ENCODE data around the gene AMPD3. TPM values are rescaled to one million over a fixed set of nuclear protein-coding genes. Genes with fewer than 3 reads are reported as not detected.

The AMPD3 gene
- total RNA-seq, 4 donors from 2014 or later: 8.7 to 15.2 (median 9.8) TPM

GRCh38 chr11:10447445-10447844 is 7.6 kb upstream of the AMPD3 start:
- TF ChIP-seq POLR2A (IDR thresholded peaks at IDR 0.05) (no peak), CTCF (IDR thresholded peaks at IDR 0.05) (no peak)
- Histone ChIP-seq H3K4me1 (peaks cover 9 to 29% (median 13%) of the 10 kb centered on the region in 3 donors), H3K27ac (no peak overlapping the region), H3K36me3 (no peaks in the 10 kb centered on the region), H3K4me3 (no peak overlapping the region), H3K27me3 (peaks cover 0 to 30% (median 0%) of the 10 kb centered on the region in 4 donors), H3K9me3 (no peaks in the 10 kb centered on the region)
- DNase-seq: no peak
- intact Hi-C loops (cut with DNase I): no loop called here
- WGBS, 2 donors: 88% methylated on average over 2 of the region's 2 CpGs

GRCh38 chr11:10450462-10451425 is 4.3 kb upstream of the AMPD3 start:
- no peak for DNase-seq
- WGBS, 2 donors: 9 to 23% methylated on average over 5 to 10 of the region's 94 CpGs
- TF ChIP-seq POLR2A (IDR thresholded peaks at IDR 0.05) (no peak), CTCF (IDR thresholded peaks at IDR 0.05) (peak; percentile 42 to 85 (median 67))
- intact Hi-C loops (cut with DNase I): no loop called here
- Histone ChIP-seq H3K27ac (peak overlapping the region; percentile 78 to 97 (median 84)), H3K4me1 (peaks cover 15 to 52% (median 31%) of the 10 kb centered on the region in 3 donors), H3K27me3 (peaks cover 0 to 34% (median 0%) of the 10 kb centered on the region in 4 donors), H3K4me3 (peak overlapping the region; percentile 54 to 78 (median 74)), H3K9me3 (no peaks in the 10 kb centered on the region), H3K36me3 (no peaks in the 10 kb centered on the region)

- intact Hi-C loops (cut with DNase I): no loop called here
- TF ChIP-seq POLR2A (IDR thresholded peaks at IDR 0.05) (no peak), CTCF (IDR thresholded peaks at IDR 0.05) (no peak)
- H3K9me3 ChIP-seq: no peaks in the 10 kb centered on the region
- H3K36me3 ChIP-seq: no peaks in the 10 kb centered on the region
- H3K4me3 ChIP-seq: peak overlapping the region; percentile 54 to 78 (median 74)
- H3K4me1 ChIP-seq: peaks cover 17 to 60% (median 39%) of the 10 kb centered on the region in 3 donors
- no peak for DNase-seq
- 0 to 44% methylated on average over 2 of the region's 4 CpGs for WGBS, 2 donors
- H3K27me3 ChIP-seq: peaks cover 0 to 32% (median 0%) of the 10 kb centered on the region in 4 donors
- H3K27ac ChIP-seq: peak overlapping the region; percentile 78 to 97 (median 84)
Observed at GRCh38 chr11:10451426-10452116, 3.5 kb upstream of the AMPD3 start.

- TF ChIP-seq POLR2A (IDR thresholded peaks at IDR 0.05) (no peak), CTCF (IDR thresholded peaks at IDR 0.05) (no peak)
- intact Hi-C loops (cut with DNase I): no loop called here
- no peaks in the 10 kb centered on the region for H3K36me3 ChIP-seq
- H3K27me3 ChIP-seq: peaks cover 0 to 32% (median 0%) of the 10 kb centered on the region in 4 donors
- no peak for DNase-seq
- no peaks in the 10 kb centered on the region for H3K9me3 ChIP-seq
- H3K27ac ChIP-seq: peak overlapping the region in 1 of 4 donors; percentile 97
- H3K4me3 ChIP-seq: no peak overlapping the region
- H3K4me1 ChIP-seq: peaks cover 17 to 67% (median 41%) of the 10 kb centered on the region in 3 donors
- WGBS, 2 donors: 71% methylated on average over 3 of the region's 3 CpGs
Observed at GRCh38 chr11:10452211-10452767, 2.8 kb upstream of the AMPD3 start.
